Measurements from ENCODE around the gene SLC31A2.
"Not testable (repeated sequence)": the region's sequence is repeated elsewhere in the genome, so short reads cannot be mapped to it uniquely, and the experiment has no call there.

Gene SLC31A2

GRCh38 chr9:113137196-113138168, 13.3 kb upstream of the SLC31A2 start:
- Histone ChIP-seq H3K36me3 (ENCODE audit: control insufficient read depth, insufficient read depth, low read length) (no peaks in the 10 kb centered on the region), H3K27me3 (ENCODE audit: control insufficient read depth, insufficient read depth, low read length) (peaks cover 3% of the 10 kb centered on the region; the same call in 1 of the 2 replicates), H3K9ac (ENCODE audit: low read length) (no peak overlapping the region), H3K4me3 (ENCODE audit: low read depth, low read length) (no peak overlapping the region), H3K9me3 (ENCODE audit: control insufficient read depth, insufficient read depth, low read depth, low read length) (peaks cover 13% of the 10 kb centered on the region; the same call in 1 of the 2 replicates), H3K4me1 (ENCODE audit: control insufficient read depth, insufficient read depth, low read length) (no peaks in the 10 kb centered on the region), H3K27ac (ENCODE audit: low read depth, low read length) (no peak overlapping the region)

- no peaks in the 10 kb centered on the region for H3K4me1 ChIP-seq (ENCODE audit: control insufficient read depth, insufficient read depth, low read length)
- no peak overlapping the region for H3K27ac ChIP-seq (ENCODE audit: low read depth, low read length)
- no peak overlapping the region for H3K9ac ChIP-seq (ENCODE audit: low read length)
- peaks cover 13% of the 10 kb centered on the region; the same call in 1 of the 2 replicates for H3K9me3 ChIP-seq (ENCODE audit: control insufficient read depth, insufficient read depth, low read depth, low read length)
- no peaks in the 10 kb centered on the region for H3K36me3 ChIP-seq (ENCODE audit: control insufficient read depth, insufficient read depth, low read length)
- peaks cover 3% of the 10 kb centered on the region; the same call in 1 of the 2 replicates for H3K27me3 ChIP-seq (ENCODE audit: control insufficient read depth, insufficient read depth, low read length)
- no peak overlapping the region for H3K4me3 ChIP-seq (ENCODE audit: low read depth, low read length)
Measured at GRCh38 chr9:113138760-113139159, 12.0 kb upstream of the SLC31A2 start.

- Histone ChIP-seq H3K9ac (ENCODE audit: low read length) (no peak overlapping the region), H3K4me3 (ENCODE audit: low read depth, low read length) (no peak overlapping the region), H3K4me1 (ENCODE audit: control insufficient read depth, insufficient read depth, low read length) (no peaks in the 10 kb centered on the region), H3K27me3 (ENCODE audit: control insufficient read depth, insufficient read depth, low read length) (no peaks in the 10 kb centered on the region), H3K27ac (ENCODE audit: low read depth, low read length) (no peak overlapping the region), H3K9me3 (ENCODE audit: control insufficient read depth, insufficient read depth, low read depth, low read length) (peaks cover 13% of the 10 kb centered on the region; the same call in 1 of the 2 replicates), H3K36me3 (ENCODE audit: control insufficient read depth, insufficient read depth, low read length) (no peaks in the 10 kb centered on the region)
Measured at GRCh38 chr9:113139225-113139829, 11.5 kb upstream of the SLC31A2 start.

GRCh38 chr9:113139953-113140352, 10.9 kb upstream of the SLC31A2 start:
- no peaks in the 10 kb centered on the region for H3K27me3 ChIP-seq (ENCODE audit: control insufficient read depth, insufficient read depth, low read length)
- H3K9ac ChIP-seq (ENCODE audit: low read length) = no peak overlapping the region
- H3K9me3 ChIP-seq (ENCODE audit: control insufficient read depth, insufficient read depth, low read depth, low read length) = peaks cover 13% of the 10 kb centered on the region; the same call in 1 of the 2 replicates
- H3K27ac ChIP-seq (ENCODE audit: low read depth, low read length) = no peak overlapping the region
- H3K4me3 ChIP-seq (ENCODE audit: low read depth, low read length) = no peak overlapping the region
- no peaks in the 10 kb centered on the region for H3K36me3 ChIP-seq (ENCODE audit: control insufficient read depth, insufficient read depth, low read length)
- H3K4me1 ChIP-seq (ENCODE audit: control insufficient read depth, insufficient read depth, low read length) = no peaks in the 10 kb centered on the region

GRCh38 chr9:113140896-113141295, 9.9 kb upstream of the SLC31A2 start:
- peaks cover 13% of the 10 kb centered on the region; the same call in 1 of the 2 replicates for H3K9me3 ChIP-seq (ENCODE audit: control insufficient read depth, insufficient read depth, low read depth, low read length)
- not testable (repeated sequence) for H3K4me3 ChIP-seq (ENCODE audit: low read depth, low read length)

GRCh38 chr9:113143432-113144227, 7.2 kb upstream of the SLC31A2 start:
- Histone ChIP-seq H3K4me1 (ENCODE audit: control insufficient read depth, insufficient read depth, low read length) (no peaks in the 10 kb centered on the region), H3K27ac (ENCODE audit: low read depth, low read length) (no peak overlapping the region), H3K27me3 (ENCODE audit: control insufficient read depth, insufficient read depth, low read length) (no peaks in the 10 kb centered on the region), H3K9ac (ENCODE audit: low read length) (no peak overlapping the region), H3K36me3 (ENCODE audit: control insufficient read depth, insufficient read depth, low read length) (no peaks in the 10 kb centered on the region), H3K9me3 (ENCODE audit: control insufficient read depth, insufficient read depth, low read depth, low read length) (peaks cover 13% of the 10 kb centered on the region; the same call in 1 of the 2 replicates), H3K4me3 (ENCODE audit: low read depth, low read length) (no peak overlapping the region)

More at GRCh38 chr9:113140896-113141295, 9.9 kb upstream of the SLC31A2 start:
- not testable (repeated sequence) for H3K9ac ChIP-seq (ENCODE audit: low read length); H3K36me3 ChIP-seq (ENCODE audit: control insufficient read depth, insufficient read depth, low read length); H3K27me3 ChIP-seq (ENCODE audit: control insufficient read depth, insufficient read depth, low read length); H3K27ac ChIP-seq (ENCODE audit: low read depth, low read length); H3K4me1 ChIP-seq (ENCODE audit: control insufficient read depth, insufficient read depth, low read length)

GRCh38 chr9:113148372-113148705, 2.5 kb upstream of the SLC31A2 start:
- Histone ChIP-seq H3K9me3 (ENCODE audit: control insufficient read depth, insufficient read depth, low read depth, low read length) (no peaks in the 10 kb centered on the region), H3K27me3 (ENCODE audit: control insufficient read depth, insufficient read depth, low read length) (peaks cover 13% of the 10 kb centered on the region), H3K9ac (ENCODE audit: low read length) (no peak overlapping the region), H3K4me3 (ENCODE audit: low read depth, low read length) (no peak overlapping the region), H3K4me1 (ENCODE audit: control insufficient read depth, insufficient read depth, low read length) (no peaks in the 10 kb centered on the region), H3K36me3 (ENCODE audit: control insufficient read depth, insufficient read depth, low read length) (no peaks in the 10 kb centered on the region), H3K27ac (ENCODE audit: low read depth, low read length) (no peak overlapping the region)

GRCh38 chr9:113148781-113149510, 1.9 kb upstream of the SLC31A2 start:
- Histone ChIP-seq H3K9me3 (ENCODE audit: control insufficient read depth, insufficient read depth, low read depth, low read length) (no peaks in the 10 kb centered on the region), H3K4me3 (ENCODE audit: low read depth, low read length) (no peak overlapping the region), H3K4me1 (ENCODE audit: control insufficient read depth, insufficient read depth, low read length) (no peaks in the 10 kb centered on the region), H3K27me3 (ENCODE audit: control insufficient read depth, insufficient read depth, low read length) (peaks cover 13% of the 10 kb centered on the region), H3K27ac (ENCODE audit: low read depth, low read length) (no peak overlapping the region), H3K9ac (ENCODE audit: low read length) (no peak overlapping the region), H3K36me3 (ENCODE audit: control insufficient read depth, insufficient read depth, low read length) (no peaks in the 10 kb centered on the region)

GRCh38 chr9:113149561-113149960, 1.2 kb upstream of the SLC31A2 start:
- not testable (repeated sequence) for H3K9ac ChIP-seq (ENCODE audit: low read length); H3K9me3 ChIP-seq (ENCODE audit: control insufficient read depth, insufficient read depth, low read depth, low read length); H3K4me3 ChIP-seq (ENCODE audit: low read depth, low read length); H3K36me3 ChIP-seq (ENCODE audit: control insufficient read depth, insufficient read depth, low read length); H3K27ac ChIP-seq (ENCODE audit: low read depth, low read length); H3K4me1 ChIP-seq (ENCODE audit: control insufficient read depth, insufficient read depth, low read length)
- H3K27me3 ChIP-seq (ENCODE audit: control insufficient read depth, insufficient read depth, low read length) = peaks cover 13% of the 10 kb centered on the region

All from HUES6 (cell line).